ENCODE data around the gene PLCB1. TPM values are rescaled to one million over a fixed set of nuclear protein-coding genes. Genes with fewer than 3 reads are reported as not detected.

Gene PLCB1
- total RNA-seq, 1 donor from 2014 or later = 72.5 TPM

- no peak for DNase-seq
These were observed 378.7 kb downstream of the PLCB1 start for GRCh38 chr20:8510808-8511207.

- DNase-seq = no peak
These were observed 379.9 kb downstream of the PLCB1 start for GRCh38 chr20:8512003-8512402.

- DNase-seq = no peak
These were observed 383.9 kb downstream of the PLCB1 start for GRCh38 chr20:8515810-8516435.

- DNase-seq = no peak
These were observed 386.8 kb downstream of the PLCB1 start for GRCh38 chr20:8518878-8519277.

- no peak for DNase-seq
These were observed 387.8 kb downstream of the PLCB1 start for GRCh38 chr20:8519887-8520286.

- no peak for DNase-seq
These were observed 390.1 kb downstream of the PLCB1 start for GRCh38 chr20:8522168-8522567.

GRCh38 chr20:8523684-8524083 is 391.6 kb downstream of the PLCB1 start:
- no peak for DNase-seq

GRCh38 chr20:8524101-8525016 is 392.3 kb downstream of the PLCB1 start:
- no peak for DNase-seq

GRCh38 chr20:8525017-8525343 is 392.9 kb downstream of the PLCB1 start:
- no peak for DNase-seq

GRCh38 chr20:8526610-8527009 is 394.5 kb downstream of the PLCB1 start:
- DNase-seq = no peak

GRCh38 chr20:8527998-8528723 is 396.1 kb downstream of the PLCB1 start:
- DNase-seq = no peak

GRCh38 chr20:8530022-8530421 is 398.0 kb downstream of the PLCB1 start:
- no peak for DNase-seq

GRCh38 chr20:8532169-8532568 is 400.1 kb downstream of the PLCB1 start:
- DNase-seq = no peak

GRCh38 chr20:8534368-8535160 is 402.5 kb downstream of the PLCB1 start:
- DNase-seq = no peak

GRCh38 chr20:8535403-8536261 is 403.6 kb downstream of the PLCB1 start:
- DNase-seq = no peak

- DNase-seq = no peak
These were observed 404.2 kb downstream of the PLCB1 start for GRCh38 chr20:8536262-8536618.

- no peak for DNase-seq
These were observed 408.4 kb downstream of the PLCB1 start for GRCh38 chr20:8540466-8540865.

- DNase-seq = no peak
These were observed 410.0 kb downstream of the PLCB1 start for GRCh38 chr20:8542110-8542486.

- peak; percentile 44 for DNase-seq
These were observed 413.1 kb downstream of the PLCB1 start for GRCh38 chr20:8545212-8545611.

GRCh38 chr20:8547035-8547650 is 415.1 kb downstream of the PLCB1 start:
- DNase-seq = no peak

- DNase-seq = no peak
These were observed 416.0 kb downstream of the PLCB1 start for GRCh38 chr20:8547968-8548588.

Data from occipital lobe (tissue), 2 donors.